Adrenal gland (tissue), 5 donors: ENCODE measurements around the gene VIPR2.

Source experiments
- CTCF ChIP-seq, 6 experiments: fragments of 450-650 bp in 4 of 6; fragments of 200-600 bp in 2 of 6; sonication (generic) in 1 of 6; IDR thresholded peaks; 1 replicate in 5 of 6; 2 replicates in 1 of 6; pipeline versions ENCODE4 v1.5.1 to v1.8.0; 2016 to 2021; ENCODE audit warnings: antibody characterized with exemption in 6 of 6, mild to moderate bottlenecking in 2 of 6, moderate library complexity in 1 of 6
- POLR2A ChIP-seq, 2 donors: fragments of 450-650 bp; IDR thresholded peaks; one replicate each; pipeline ENCODE4 v1.6.1; 2017; ENCODE audit warnings: antibody characterized with exemption in 2 of 2, mild to moderate bottlenecking in 2 of 2, moderate library complexity in 1 of 2
- donor health status: DM: no; HTN: no; CAD: no.

DNA sequence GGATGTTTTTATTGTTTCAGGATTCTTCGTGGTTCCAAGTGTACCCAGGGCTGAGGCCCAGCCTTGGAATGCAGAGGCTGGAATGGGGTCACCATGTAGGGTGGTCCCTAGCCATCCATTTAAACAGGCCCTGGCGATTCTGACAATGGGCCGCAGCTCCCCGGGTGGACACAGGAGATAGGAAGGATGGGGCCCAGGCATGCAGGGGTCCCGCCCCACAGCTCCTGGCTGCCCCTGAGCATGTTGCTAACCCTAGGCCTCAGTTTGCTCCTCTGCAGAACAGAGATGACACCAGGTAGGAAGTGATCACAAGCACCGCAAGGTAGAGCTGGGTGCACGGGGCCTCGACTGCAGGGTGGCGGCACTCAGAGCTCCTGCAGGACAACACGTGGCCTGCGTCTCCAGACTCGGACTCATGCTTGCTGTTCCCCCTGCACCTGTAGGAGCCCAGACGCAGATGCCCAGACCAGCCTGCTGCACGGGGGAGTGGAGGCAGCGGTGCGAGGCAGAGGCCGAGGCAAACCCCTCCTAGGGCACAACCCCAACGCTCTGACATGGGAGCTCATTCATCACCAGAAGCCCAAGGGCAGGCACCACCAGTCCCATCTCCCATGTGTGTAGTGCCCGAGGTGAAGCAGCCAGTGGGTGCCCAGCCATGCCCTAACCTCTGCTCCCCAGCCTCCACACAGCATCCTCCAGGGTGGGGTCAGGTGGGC, 25.5 kb downstream of the VIPR2 start:
- TF ChIP-seq CTCF (IDR thresholded peaks at IDR 0.05): no peak
- TF ChIP-seq POLR2A (IDR thresholded peaks at IDR 0.05): no peak
